Activated T-cell treated with anti-CD3 and anti-CD28 coated beads, Interleukin-2, amount 50 U/mL, for 24 hours (primary cell): ENCODE results near the gene TNRC18.

ENCODE experiments used
- DNase-seq: peaks from one replicate; pipeline ENCODE4 v3.0.0-alpha.2; 2020
- H3K27ac Mint-ChIP-seq: 2 replicates; pipeline ENCODE4 v1.8.0; 2020; ENCODE audit warnings: mild to moderate bottlenecking, mixed read lengths
- H3K27me3 Mint-ChIP-seq: 2 replicates; pipeline ENCODE4 v1.8.0; 2020; ENCODE audit warnings: mixed read lengths
- H3K36me3 Mint-ChIP-seq: 2 replicates; pipeline ENCODE4 v1.8.0; 2020; ENCODE audit warnings: low read depth, mixed read lengths
- H3K4me1 Mint-ChIP-seq: 2 replicates; pipeline ENCODE4 v1.8.0; 2020; ENCODE audit warnings: low read depth, mixed read lengths
- H3K4me3 Mint-ChIP-seq: 2 replicates; pipeline ENCODE4 v1.8.0; 2020; ENCODE audit warnings: mild to moderate bottlenecking, moderate library complexity, mixed read lengths
- H3K9me3 Mint-ChIP-seq: 2 replicates; pipeline ENCODE4 v1.8.0; 2020; ENCODE audit warnings: mixed read lengths

TNRC18 gene

GRCh38 chr7:5455581-5456219 lies 32.1 kb upstream of the TNRC18 start:
- Mint-ChIP-seq H3K36me3 (no peaks in the 10 kb centered on the region), H3K4me3 (no peak overlapping the region), H3K4me1 (peaks cover 2% of the 10 kb centered on the region), H3K27me3 (peaks cover 2% of the 10 kb centered on the region), H3K27ac (no peak overlapping the region), H3K9me3 (no peaks in the 10 kb centered on the region)
- DNase-seq = no peak

GRCh38 chr7:5455175-5455574 lies 31.5 kb upstream of the TNRC18 start:
- Mint-ChIP-seq H3K36me3 (no peaks in the 10 kb centered on the region), H3K4me1 (peaks cover 2% of the 10 kb centered on the region), H3K9me3 (no peaks in the 10 kb centered on the region), H3K27me3 (peaks cover 2% of the 10 kb centered on the region), H3K27ac (no peak overlapping the region), H3K4me3 (no peak overlapping the region)
- no peak for DNase-seq

GRCh38 chr7:5454485-5454884 lies 30.9 kb upstream of the TNRC18 start:
- DNase-seq = no peak
- no peaks in the 10 kb centered on the region for H3K9me3 Mint-ChIP-seq
- H3K4me1 Mint-ChIP-seq = peaks cover 2% of the 10 kb centered on the region
- H3K4me3 Mint-ChIP-seq = no peak overlapping the region
- no peak overlapping the region for H3K27ac Mint-ChIP-seq
- peaks cover 2% of the 10 kb centered on the region for H3K27me3 Mint-ChIP-seq
- H3K36me3 Mint-ChIP-seq = no peaks in the 10 kb centered on the region

GRCh38 chr7:5453566-5454075 lies 30.0 kb upstream of the TNRC18 start:
- no peak for DNase-seq
- H3K4me1 Mint-ChIP-seq = peaks cover 2% of the 10 kb centered on the region
- H3K4me3 Mint-ChIP-seq = no peak overlapping the region
- H3K9me3 Mint-ChIP-seq = no peaks in the 10 kb centered on the region
- H3K36me3 Mint-ChIP-seq = no peaks in the 10 kb centered on the region
- H3K27ac Mint-ChIP-seq = no peak overlapping the region
- peaks cover 2% of the 10 kb centered on the region for H3K27me3 Mint-ChIP-seq

- no peak for DNase-seq
These were observed 29.4 kb upstream of the TNRC18 start for GRCh38 chr7:5452937-5453540.

GRCh38 chr7:5452470-5452899 lies 28.9 kb upstream of the TNRC18 start:
- Mint-ChIP-seq H3K36me3 (no peaks in the 10 kb centered on the region), H3K9me3 (no peaks in the 10 kb centered on the region), H3K27ac (no peak overlapping the region), H3K4me3 (no peak overlapping the region), H3K27me3 (peaks cover 2% of the 10 kb centered on the region), H3K4me1 (peaks cover 2% of the 10 kb centered on the region)
- no peak for DNase-seq

More at GRCh38 chr7:5452937-5453540, 29.4 kb upstream of the TNRC18 start:
- peaks cover 2% of the 10 kb centered on the region for H3K27me3 Mint-ChIP-seq
- peaks cover 2% of the 10 kb centered on the region for H3K4me1 Mint-ChIP-seq
- H3K27ac Mint-ChIP-seq = no peak overlapping the region
- H3K36me3 Mint-ChIP-seq = no peaks in the 10 kb centered on the region
- H3K9me3 Mint-ChIP-seq = no peaks in the 10 kb centered on the region
- no peak overlapping the region for H3K4me3 Mint-ChIP-seq

- DNase-seq = no peak
- Mint-ChIP-seq H3K9me3 (no peaks in the 10 kb centered on the region), H3K27me3 (no peaks in the 10 kb centered on the region), H3K4me3 (no peak overlapping the region), H3K36me3 (no peaks in the 10 kb centered on the region), H3K27ac (no peak overlapping the region), H3K4me1 (peaks cover 2% of the 10 kb centered on the region)
These were observed 27.8 kb upstream of the TNRC18 start for GRCh38 chr7:5451391-5451790.

- no peak overlapping the region for H3K4me3 Mint-ChIP-seq
- DNase-seq = peak; percentile 57
- peaks cover 2% of the 10 kb centered on the region for H3K4me1 Mint-ChIP-seq
- H3K27me3 Mint-ChIP-seq = no peaks in the 10 kb centered on the region
- H3K27ac Mint-ChIP-seq = no peak overlapping the region
- H3K9me3 Mint-ChIP-seq = no peaks in the 10 kb centered on the region
- no peaks in the 10 kb centered on the region for H3K36me3 Mint-ChIP-seq
These were observed 27.1 kb upstream of the TNRC18 start for GRCh38 chr7:5450549-5451327.

- no peaks in the 10 kb centered on the region for H3K36me3 Mint-ChIP-seq
- no peaks in the 10 kb centered on the region for H3K9me3 Mint-ChIP-seq
- DNase-seq = no peak
- no peaks in the 10 kb centered on the region for H3K27me3 Mint-ChIP-seq
- H3K4me1 Mint-ChIP-seq = peaks cover 2% of the 10 kb centered on the region
- no peak overlapping the region for H3K4me3 Mint-ChIP-seq
- no peak overlapping the region for H3K27ac Mint-ChIP-seq
These were observed 24.9 kb upstream of the TNRC18 start for GRCh38 chr7:5448378-5449037.

- Mint-ChIP-seq H3K27ac (no peak overlapping the region), H3K4me1 (no peaks in the 10 kb centered on the region), H3K9me3 (no peaks in the 10 kb centered on the region), H3K4me3 (no peak overlapping the region), H3K27me3 (no peaks in the 10 kb centered on the region), H3K36me3 (no peaks in the 10 kb centered on the region)
- DNase-seq = no peak
These were observed 22.5 kb upstream of the TNRC18 start for GRCh38 chr7:5445981-5446594.

GRCh38 chr7:5443678-5444077 lies 20.0 kb upstream of the TNRC18 start:
- peaks cover under 1% of the 10 kb centered on the region for H3K36me3 Mint-ChIP-seq
- H3K4me1 Mint-ChIP-seq = no peaks in the 10 kb centered on the region
- no peaks in the 10 kb centered on the region for H3K27me3 Mint-ChIP-seq
- H3K9me3 Mint-ChIP-seq = no peaks in the 10 kb centered on the region
- H3K4me3 Mint-ChIP-seq = no peak overlapping the region
- no peak for DNase-seq
- no peak overlapping the region for H3K27ac Mint-ChIP-seq

GRCh38 chr7:5442757-5443305 lies 19.2 kb upstream of the TNRC18 start:
- H3K27me3 Mint-ChIP-seq = no peaks in the 10 kb centered on the region
- H3K9me3 Mint-ChIP-seq = no peaks in the 10 kb centered on the region
- H3K4me3 Mint-ChIP-seq = no peak overlapping the region
- H3K4me1 Mint-ChIP-seq = no peaks in the 10 kb centered on the region
- peaks cover 9% of the 10 kb centered on the region for H3K36me3 Mint-ChIP-seq
- DNase-seq = no peak
- no peak overlapping the region for H3K27ac Mint-ChIP-seq

- no peaks in the 10 kb centered on the region for H3K27me3 Mint-ChIP-seq
- no peaks in the 10 kb centered on the region for H3K4me1 Mint-ChIP-seq
- H3K4me3 Mint-ChIP-seq = no peak overlapping the region
- H3K36me3 Mint-ChIP-seq = peaks cover 16% of the 10 kb centered on the region
- H3K9me3 Mint-ChIP-seq = peaks cover 5% of the 10 kb centered on the region
- no peak overlapping the region for H3K27ac Mint-ChIP-seq
- DNase-seq = no peak
These were observed 18.3 kb upstream of the TNRC18 start for GRCh38 chr7:5441840-5442503.
